ENCODE measurements around the gene MLLT6.

The MLLT6 gene

DNA sequence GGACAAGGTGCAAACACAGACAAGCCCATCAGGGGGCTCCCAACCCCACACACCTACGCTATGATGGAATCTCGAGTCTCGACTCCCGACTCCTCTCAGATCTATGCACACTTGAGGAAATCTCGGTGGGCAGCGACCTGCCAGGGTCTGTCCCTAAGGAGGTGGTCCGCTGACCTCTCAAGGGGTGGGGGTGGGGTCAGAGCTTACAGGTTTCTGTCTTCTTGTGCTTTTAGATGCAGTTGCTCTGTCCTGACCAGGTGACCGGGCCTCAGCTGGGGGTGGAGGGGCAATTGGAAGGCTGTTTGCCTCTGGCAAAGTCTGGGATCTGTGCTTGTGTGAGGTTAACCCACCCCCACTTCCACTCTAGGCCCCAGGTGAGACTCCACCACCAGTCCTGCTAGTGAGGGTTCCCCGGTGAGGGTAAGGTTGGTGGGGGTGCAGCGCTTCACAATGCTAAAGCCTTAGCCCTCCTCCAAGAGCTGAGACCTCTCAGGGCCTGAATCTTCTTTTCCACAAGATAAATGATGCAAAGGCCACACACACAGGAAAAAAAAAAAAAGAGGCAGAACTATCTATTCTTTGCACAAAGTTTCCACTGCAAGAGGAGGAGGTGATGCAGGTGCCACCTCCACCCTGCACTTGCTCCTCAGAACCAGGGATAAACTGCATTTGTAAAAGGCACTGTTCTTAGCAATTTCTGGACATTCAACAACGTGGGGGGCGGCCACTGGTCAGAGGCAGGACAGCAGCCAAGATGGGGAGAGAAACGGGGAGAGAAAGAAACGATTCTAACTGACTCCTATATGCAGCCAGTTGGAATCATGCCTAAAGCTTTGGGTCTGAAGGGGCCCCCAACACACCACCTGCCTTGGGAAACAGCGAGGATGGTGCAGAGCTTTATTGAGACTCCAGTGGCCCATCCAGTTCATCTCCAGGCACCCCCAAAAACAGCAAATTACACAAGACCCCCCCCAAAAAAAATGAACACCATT lies 29.2 kb downstream of the MLLT6 start:
- TF ChIP-seq, protein P1, sequence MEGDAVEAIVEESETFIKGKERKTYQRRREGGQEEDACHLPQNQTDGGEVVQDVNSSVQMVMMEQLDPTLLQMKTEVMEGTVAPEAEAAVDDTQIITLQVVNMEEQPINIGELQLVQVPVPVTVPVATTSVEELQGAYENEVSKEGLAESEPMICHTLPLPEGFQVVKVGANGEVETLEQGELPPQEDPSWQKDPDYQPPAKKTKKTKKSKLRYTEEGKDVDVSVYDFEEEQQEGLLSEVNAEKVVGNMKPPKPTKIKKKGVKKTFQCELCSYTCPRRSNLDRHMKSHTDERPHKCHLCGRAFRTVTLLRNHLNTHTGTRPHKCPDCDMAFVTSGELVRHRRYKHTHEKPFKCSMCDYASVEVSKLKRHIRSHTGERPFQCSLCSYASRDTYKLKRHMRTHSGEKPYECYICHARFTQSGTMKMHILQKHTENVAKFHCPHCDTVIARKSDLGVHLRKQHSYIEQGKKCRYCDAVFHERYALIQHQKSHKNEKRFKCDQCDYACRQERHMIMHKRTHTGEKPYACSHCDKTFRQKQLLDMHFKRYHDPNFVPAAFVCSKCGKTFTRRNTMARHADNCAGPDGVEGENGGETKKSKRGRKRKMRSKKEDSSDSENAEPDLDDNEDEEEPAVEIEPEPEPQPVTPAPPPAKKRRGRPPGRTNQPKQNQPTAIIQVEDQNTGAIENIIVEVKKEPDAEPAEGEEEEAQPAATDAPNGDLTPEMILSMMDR (IDR thresholded peaks at IDR 0.05; ENCODE audit: low read depth, low read length), result peak; percentile 11
- DNase-seq (ENCODE audit: low read depth in 2 of 2), result no peak
- H3K4me3 ChIP-seq (replicated peaks in 1 of 2; ENCODE audit: low read depth in 2 of 2, low read length in 2 of 2), result no peak overlapping the region

DNA sequence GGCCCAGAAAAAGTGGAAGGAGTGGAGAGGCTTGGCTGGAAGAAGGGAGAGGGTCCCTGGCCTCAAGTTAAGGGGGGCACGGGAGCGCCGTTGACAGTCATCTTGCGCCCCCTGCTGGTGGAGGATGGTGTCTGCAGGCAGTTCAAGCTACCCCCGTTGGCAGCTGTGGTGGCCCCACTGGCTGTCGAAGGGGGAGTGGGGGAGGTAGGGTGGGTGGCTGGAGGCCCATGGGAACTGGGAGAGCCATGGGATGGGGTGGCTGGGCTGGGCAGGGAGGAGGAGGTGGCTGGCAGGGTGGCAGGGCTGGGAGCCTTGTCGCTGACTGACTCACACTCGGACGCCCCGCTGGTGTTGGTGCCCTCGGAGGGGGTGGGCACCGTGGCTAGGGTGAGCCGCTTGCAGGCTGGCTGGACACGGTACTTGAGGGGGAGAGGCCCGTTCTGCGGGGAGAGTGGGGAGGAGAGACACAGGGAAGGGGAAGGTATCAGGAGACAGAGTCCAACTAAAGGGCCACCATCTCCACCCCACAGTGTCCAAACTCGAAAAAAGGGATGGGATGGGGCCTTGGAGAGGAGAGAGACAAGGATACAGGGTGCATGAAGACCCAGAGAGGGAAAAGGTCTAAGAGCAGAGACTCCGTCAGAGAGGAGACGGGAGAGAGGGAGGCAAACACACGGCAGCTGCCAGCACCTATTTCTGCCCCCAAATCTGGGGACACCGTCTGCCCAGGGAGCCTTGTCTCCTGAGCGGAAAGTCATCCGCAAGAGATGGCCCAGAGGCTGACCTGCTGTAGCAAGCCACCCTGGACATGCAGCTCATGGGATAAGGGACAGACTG lies 30.3 kb downstream of the MLLT6 start:
- H3K4me3 ChIP-seq (replicated peaks in 1 of 2; ENCODE audit: low read depth in 2 of 2, low read length in 2 of 2), result no peak overlapping the region
- peak; percentile 44 to 46 for DNase-seq (ENCODE audit: low read depth in 2 of 2)
- TF ChIP-seq, protein P1 (IDR thresholded peaks at IDR 0.05; ENCODE audit: low read depth, low read length), result peak; percentile 92

GRCh38 chr17:38738007-38738662 lies 33.1 kb downstream of the MLLT6 start:
- H3K4me3 ChIP-seq (replicated peaks in 1 of 2; ENCODE audit: low read depth in 2 of 2, low read length in 2 of 2), result no peak overlapping the region
- DNase-seq (ENCODE audit: low read depth in 2 of 2), result no peak
- TF ChIP-seq, protein P1 (IDR thresholded peaks at IDR 0.05; ENCODE audit: low read depth, low read length), result no peak

DNA sequence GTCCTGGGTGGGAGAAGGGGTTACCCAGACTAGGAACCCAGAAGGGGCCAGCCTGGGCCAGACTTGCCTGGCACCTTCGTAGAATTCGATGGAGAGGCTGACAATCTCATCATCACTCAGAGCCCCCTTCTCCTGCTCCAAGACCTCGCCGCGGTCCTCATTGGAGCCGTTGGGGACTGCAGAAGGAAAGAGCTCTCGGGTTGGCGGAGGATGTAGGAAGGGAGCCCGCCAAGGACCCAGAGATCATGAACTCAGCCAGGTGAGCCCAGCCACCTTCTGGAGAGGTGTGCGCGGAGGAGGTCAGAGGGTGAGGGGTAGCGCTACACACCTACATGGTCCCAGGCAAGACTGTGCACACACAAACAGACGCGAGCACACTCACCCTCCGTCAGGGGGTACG lies 33.6 kb downstream of the MLLT6 start:
- H3K4me3 ChIP-seq (replicated peaks in 1 of 2; ENCODE audit: low read depth in 2 of 2, low read length in 2 of 2), result no peak overlapping the region
- no peak for DNase-seq (ENCODE audit: low read depth in 2 of 2)
- TF ChIP-seq, protein P1 (IDR thresholded peaks at IDR 0.05; ENCODE audit: low read depth, low read length), result no peak

- no peak for DNase-seq (ENCODE audit: low read depth in 2 of 2)
- TF ChIP-seq, protein P1 (IDR thresholded peaks at IDR 0.05; ENCODE audit: low read depth, low read length), result no peak
- no peak overlapping the region for H3K4me3 ChIP-seq (replicated peaks in 1 of 2; ENCODE audit: low read depth in 2 of 2, low read length in 2 of 2)
Measured at GRCh38 chr17:38739305-38739704, 34.2 kb downstream of the MLLT6 start.

DNA sequence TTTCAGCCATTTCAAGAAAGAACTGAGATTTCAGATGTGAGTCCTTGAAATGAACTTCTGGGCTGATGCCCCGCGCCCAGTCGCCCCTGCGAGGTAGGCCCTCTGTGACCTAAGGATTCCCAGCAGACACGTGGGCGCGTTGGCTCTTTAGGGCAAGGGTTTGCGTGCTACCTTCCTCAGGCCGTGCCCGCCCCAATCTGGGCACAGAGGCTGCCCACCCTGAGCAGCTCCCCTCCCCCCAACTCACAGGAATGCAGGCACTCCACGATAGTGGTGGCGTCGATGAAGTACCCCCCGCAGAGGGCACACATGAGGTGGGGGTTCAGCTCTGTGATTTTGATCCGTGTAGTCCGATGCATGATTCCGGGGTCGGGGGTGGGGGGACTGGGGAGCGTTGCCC lies 35.0 kb downstream of the MLLT6 start:
- TF ChIP-seq, protein P1 (IDR thresholded peaks at IDR 0.05; ENCODE audit: low read depth, low read length), result no peak
- H3K4me3 ChIP-seq (replicated peaks in 1 of 2; ENCODE audit: low read depth in 2 of 2, low read length in 2 of 2), result no peak overlapping the region
- DNase-seq (ENCODE audit: low read depth in 2 of 2), result no peak
